Endothelial cell of umbilical vein (primary cell): ENCODE results near the gene DDX17. TPM values are rescaled to one million over a fixed set of nuclear protein-coding genes. Genes with fewer than 3 reads are reported as not detected.

Experiments
- BruUV-seq: library from RNA; stranded (reverse); fragments of 400-500 nt; replicated peaks from 2 replicates; lab custom pipeline; 2021; lab: Mats Ljungman, UMichigan
- CTCF ChIA-PET: fragments of 300-600, 350-600 bp; sonication (Branson Sonifier 250); formaldehyde crosslinking; loops from one replicate; lab custom pipeline; 2021; ENCODE audit warnings: antibody characterized with exemption, inconsistent platforms; lab: Charles Lee
- POLR2A ChIA-PET: fragments of 300-600, 350-600 bp; sonication (Branson Sonifier 250); formaldehyde crosslinking; loops from one replicate; lab custom pipeline; 2021; ENCODE audit warnings: antibody characterized with exemption, inconsistent platforms; lab: Charles Lee
- DNase-seq: peaks from one replicate; pipeline ENCODE4 v3.0.0-alpha.2; 2011; ENCODE audit warnings: low read depth, low spot score
- FAIRE-seq: peaks from 2 replicates; lab custom pipeline; 2011; peaks lifted over from hg19 to GRCh38; lab: Jason Lieb, UNC
- H2AFZ ChIP-seq: 2 replicates; pipeline ENCODE4 v1.6.0; 2012; ENCODE audit warnings: low read depth, low read length, control low read depth, inconsistent platforms
- H3K27ac ChIP-seq: 2 replicates; pipeline ENCODE4 v1.5.1; 2011; ENCODE audit warnings: low read depth, mild to moderate bottlenecking, control low read depth, low read length, moderate library complexity; ENCODE audit not compliant: insufficient read depth
- H3K27me3 ChIP-seq, 2 experiments: 2 replicates each; pipeline versions ENCODE4 v1.6.0 to v1.6.1; 2011; ENCODE audit warnings: low read length in 2 of 2, mixed read lengths in 1 of 2; ENCODE audit not compliant: control insufficient read depth in 2 of 2, insufficient read depth in 2 of 2
- H3K36me3 ChIP-seq, 2 experiments: 2 replicates in 1 of 2; 3 replicates in 1 of 2; pipeline ENCODE4 v1.5.1; 2011; ENCODE audit warnings: low read length in 2 of 2, mild to moderate bottlenecking in 1 of 2, moderate library complexity in 1 of 2; ENCODE audit not compliant: control insufficient read depth in 2 of 2, insufficient read depth in 2 of 2; ENCODE audit errors: extremely low read depth in 1 of 2
- H3K4me1 ChIP-seq: 3 replicates; pipeline ENCODE4 v1.5.1; 2011; ENCODE audit warnings: mild to moderate bottlenecking, low read length; ENCODE audit not compliant: control insufficient read depth, insufficient read depth; ENCODE audit errors: extremely low read depth
- H3K4me2 ChIP-seq: 2 replicates; pipeline ENCODE4 v1.6.1; 2011; ENCODE audit warnings: low read length, control low read depth, mixed read lengths; ENCODE audit not compliant: insufficient read depth
- H3K4me3 ChIP-seq, 3 experiments: fragments of 200-600 bp in 1 of 3; sonication (generic), shearing (Covaris generic) in 1 of 3; replicated peaks in 1 of 3; 2 replicates each; pipeline ENCODE4 v1.5.1; 2011 to 2016; ENCODE audit warnings: control low read depth in 3 of 3, low read length in 3 of 3, mild to moderate bottlenecking in 2 of 3, inconsistent platforms in 1 of 3, low read depth in 1 of 3, moderate library complexity in 1 of 3; ENCODE audit not compliant: insufficient read depth in 1 of 3
- H3K79me2 ChIP-seq: 2 replicates; pipeline ENCODE4 v1.6.0; 2012; ENCODE audit warnings: low read length, inconsistent platforms; ENCODE audit not compliant: control insufficient read depth, insufficient read depth
- H3K9ac ChIP-seq: replicated peaks from 2 replicates; pipeline ENCODE3; 2011; ENCODE audit warnings: low read length, control low read depth; ENCODE audit not compliant: insufficient read depth; ENCODE audit errors: extremely low read depth
- H3K9me1 ChIP-seq: replicated peaks from 3 replicates; pipeline ENCODE4 v1.6.0; 2011; ENCODE audit warnings: mild to moderate bottlenecking, low read length; ENCODE audit not compliant: control insufficient read depth, insufficient read depth; ENCODE audit errors: extremely low read depth
- H3K9me3 ChIP-seq: replicated peaks from 2 replicates; pipeline ENCODE4 v1.5.1; 2012; ENCODE audit warnings: low read length, inconsistent platforms; ENCODE audit not compliant: control insufficient read depth, insufficient read depth
- H4K20me1 ChIP-seq: replicated peaks from 2 replicates; pipeline ENCODE3; 2011; ENCODE audit warnings: mild to moderate bottlenecking, low read length; ENCODE audit not compliant: control insufficient read depth, insufficient read depth; ENCODE audit errors: extremely low read depth
- FOS ChIP-seq: IDR thresholded peaks from 2 replicates; pipeline ENCODE4 v1.6.1; 2011; ENCODE audit warnings: mild to moderate bottlenecking, low read length, moderate library complexity, borderline replicate concordance; ENCODE audit not compliant: insufficient read depth
- GATA2 ChIP-seq: IDR thresholded peaks from 2 replicates; pipeline ENCODE4 v1.7.0; 2011; ENCODE audit warnings: low read depth, mild to moderate bottlenecking, moderate library complexity, mixed read lengths, low read length; ENCODE audit not compliant: insufficient read length, insufficient read depth
- JUN ChIP-seq: IDR thresholded peaks from 2 replicates; pipeline ENCODE4 v1.6.1; 2011; ENCODE audit warnings: borderline replicate concordance, low read depth; ENCODE audit not compliant: insufficient read length, insufficient read depth
- MYC ChIP-seq: IDR thresholded peaks from one replicate; pipeline ENCODE4 v1.6.1; 2011; ENCODE audit warnings: mild to moderate bottlenecking, low read depth, low read length
- POLR2A ChIP-seq: IDR thresholded peaks from 2 replicates; pipeline ENCODE4 v1.6.1; 2012; ENCODE audit warnings: low read depth, mild to moderate bottlenecking, control low read depth, low read length
- POLR2AphosphoS5 ChIP-seq: IDR thresholded peaks from 2 replicates; pipeline ENCODE4 v1.6.1; 2012; ENCODE audit warnings: low read depth, mild to moderate bottlenecking, control low read depth, low read length, moderate library complexity; ENCODE audit not compliant: insufficient read depth
- dilution Hi-C: fragments of 300-500 bp; cut with MboI; formaldehyde crosslinking; loops from one replicate; pipeline ENCODE4 v1.15.0; 2019; ENCODE audit warnings: low sequenced_read_pairs; ENCODE audit not compliant: extremely low pct_ligation_motif_present
- intact Hi-C: fragments of 100-400 bp; cut with micrococcal nuclease; formaldehyde crosslinking; loops from one replicate; pipeline ENCODE4 v1.10.0; 2022
- polyA plus RNA-seq, 4 experiments: library from polyadenylated mRNA; depleted of rRNA in 3 of 4; stranded (reverse) in 3 of 4; unstranded in 1 of 4; fragments of >200 nt; gene quantifications; 2 replicates each; pipeline versions ENCODE4 v1.2.1 to v1.2.3, GENCODE V29; 2011 to 2012; ENCODE audit warnings: missing spikeins in 1 of 4
- total RNA-seq: library from RNA; stranded (reverse); gene quantifications from 2 replicates; pipeline ENCODE4 v1.2.3, GENCODE V29; 2021
- TF ChIP-seq, protein P1 (sequence below), 2 donors: IDR thresholded peaks; 1 replicate in 1 of 2; 2 replicates in 1 of 2; pipeline ENCODE4 v1.5.1; 2011; ENCODE audit warnings: low read length in 2 of 2, mild to moderate bottlenecking in 2 of 2, moderate library complexity in 2 of 2, control low read depth in 1 of 2, inconsistent platforms in 1 of 2, low read depth in 1 of 2; ENCODE audit not compliant: insufficient read depth in 1 of 2; ENCODE audit errors: extremely low read depth in 1 of 2

DDX17 gene
- total and polyA plus RNA-seq, 2 donors (not counting 3 experiments of a cell fraction or from before 2014, with no cell fraction given), result 393 to 402 TPM

DNA sequence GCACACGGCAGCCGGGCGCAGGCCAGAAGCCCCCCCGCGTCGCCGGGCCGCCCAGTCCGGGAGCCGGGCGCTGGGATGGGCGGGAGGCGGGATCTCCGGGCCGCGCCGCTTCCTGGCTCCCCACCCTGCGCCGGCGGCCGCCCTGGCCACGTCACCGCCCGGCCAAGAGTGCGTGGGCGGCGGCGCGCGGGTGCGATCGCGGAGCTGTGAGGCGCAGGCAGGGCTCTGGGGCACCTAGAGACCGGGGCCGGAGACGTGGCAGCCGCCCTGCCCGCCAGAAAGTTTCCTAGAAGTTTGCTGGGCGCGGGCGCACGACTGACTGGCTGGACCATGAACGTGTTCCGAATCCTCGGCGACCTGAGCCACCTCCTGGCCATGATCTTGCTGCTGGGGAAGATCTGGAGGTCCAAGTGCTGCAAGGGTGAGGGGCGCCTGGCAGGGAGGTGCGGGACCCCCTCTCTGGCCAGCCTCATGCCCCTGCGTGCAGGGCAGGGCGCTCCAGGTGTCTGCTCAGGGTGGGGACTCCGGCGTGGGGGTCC is 38.1 kb downstream of the DDX17 start, which contains the start of gene KDELR3:
KDELR3 (plus strand) TSS at position 193 of the 539 bp plus-strand sequence; CDS start at position 331, 138 bp downstream.
- peak; percentile 55 for DNase-seq
- BruUV-seq, result TSS peak; percentile 56

More for the DNA sequence above, 38.1 kb downstream of the DDX17 start, which contains the start of gene KDELR3:
- TF ChIP-seq GATA2 (no peak), POLR2A (peak; percentile 76), MYC (no peak), POLR2AphosphoS5 (peak; percentile 88), JUN (no peak), FOS (peak; percentile 6)
- TF ChIP-seq, protein P1, sequence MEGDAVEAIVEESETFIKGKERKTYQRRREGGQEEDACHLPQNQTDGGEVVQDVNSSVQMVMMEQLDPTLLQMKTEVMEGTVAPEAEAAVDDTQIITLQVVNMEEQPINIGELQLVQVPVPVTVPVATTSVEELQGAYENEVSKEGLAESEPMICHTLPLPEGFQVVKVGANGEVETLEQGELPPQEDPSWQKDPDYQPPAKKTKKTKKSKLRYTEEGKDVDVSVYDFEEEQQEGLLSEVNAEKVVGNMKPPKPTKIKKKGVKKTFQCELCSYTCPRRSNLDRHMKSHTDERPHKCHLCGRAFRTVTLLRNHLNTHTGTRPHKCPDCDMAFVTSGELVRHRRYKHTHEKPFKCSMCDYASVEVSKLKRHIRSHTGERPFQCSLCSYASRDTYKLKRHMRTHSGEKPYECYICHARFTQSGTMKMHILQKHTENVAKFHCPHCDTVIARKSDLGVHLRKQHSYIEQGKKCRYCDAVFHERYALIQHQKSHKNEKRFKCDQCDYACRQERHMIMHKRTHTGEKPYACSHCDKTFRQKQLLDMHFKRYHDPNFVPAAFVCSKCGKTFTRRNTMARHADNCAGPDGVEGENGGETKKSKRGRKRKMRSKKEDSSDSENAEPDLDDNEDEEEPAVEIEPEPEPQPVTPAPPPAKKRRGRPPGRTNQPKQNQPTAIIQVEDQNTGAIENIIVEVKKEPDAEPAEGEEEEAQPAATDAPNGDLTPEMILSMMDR (IDR thresholded peaks at IDR 0.05; ENCODE audit: extremely low read depth in 1 of 2, insufficient read depth in 1 of 2, low read depth in 1 of 2, low read length in 2 of 2), result no peak
- Histone ChIP-seq H3K9me1 (no peaks in the 10 kb centered on the region), H4K20me1 (no peaks in the 10 kb centered on the region), H3K27me3 (peaks cover 2% of the 10 kb centered on the region in 2 experiments), H3K27ac (peak within 1 kb of the TSS; percentile 55), H3K4me1 (peaks cover 13% of the 10 kb centered on the region), H3K4me3 (peak within 1 kb of the TSS; percentile 49 to 74 (median 57)), H3K9me3 (no peaks in the 10 kb centered on the region), H2AFZ (peak within 1 kb of the TSS; percentile 96), H3K4me2 (peak within 1 kb of the TSS; percentile 93), H3K79me2 (peaks cover 2% of the 10 kb centered on the region), H3K9ac (peak within 1 kb of the TSS; percentile 87), H3K36me3 (no peaks in the 10 kb centered on the region)
- intact Hi-C loops, result no loop called here
- CTCF ChIA-PET, result interaction anchor here (0.9 to 1.7 kb wide), 4 partner anchors 10 to 416 kb away, joined by 3 to 5 read pairs (median 4); no protein-coding TSS in a partner anchor
- FAIRE-seq, result peak; percentile 55
- POLR2A ChIA-PET, result no interaction called here
- dilution Hi-C loops, result no loop called here
